HepG2 (cell line): Measurements from ENCODE around the gene SF3A2. TPM values are rescaled to one million over a fixed set of nuclear protein-coding genes. Genes with fewer than 3 reads are reported as not detected.

Source experiments
- AHR ChIP-seq: IDR thresholded peaks from 2 replicates; pipeline ENCODE4 v1.6.1; 2018; ENCODE audit warnings: missing genetic modification reagents, missing compliant biosample characterization
- DNMT3B ChIP-seq: conservative IDR thresholded peaks from 2 replicates; pipeline ENCODE4 v1.6.1; 2016; ENCODE audit warnings: missing biosample characterization, control low read depth
- ELF3 ChIP-seq: IDR thresholded peaks from 2 replicates; pipeline ENCODE4 v1.6.1; 2016; ENCODE audit warnings: missing genetic modification reagents, missing compliant biosample characterization
- EP300 ChIP-seq, 3 experiments: sonication (generic) in 1 of 3; formaldehyde crosslinking in 1 of 3; IDR thresholded peaks; 2 replicates each; pipeline versions ENCODE4 v1.5.1 to v1.6.1; 2011 to 2020; ENCODE audit warnings: low read depth in 2 of 3, low read length in 2 of 3, borderline replicate concordance in 1 of 3, improper control_type of control experiment in 1 of 3, mild to moderate bottlenecking in 1 of 3, missing genetic modification reagents in 1 of 3, moderate library complexity in 1 of 3
- GABPB1 ChIP-seq: IDR thresholded peaks from 2 replicates; pipeline ENCODE4 v1.6.1; 2016; ENCODE audit warnings: mild to moderate bottlenecking, missing genetic modification reagents, moderate library complexity, missing compliant biosample characterization
- HNRNPLL ChIP-seq: fragments of 200-400 bp; formaldehyde crosslinking; IDR thresholded peaks from 2 replicates; pipeline ENCODE4 v1.6.1; 2017; ENCODE audit warnings: mild to moderate bottlenecking, low read depth, low read length; ENCODE audit not compliant: poor library complexity, severe bottlenecking
- SAP130 ChIP-seq: IDR thresholded peaks from 2 replicates; pipeline ENCODE4 v1.6.1; 2016; ENCODE audit warnings: low read depth
- SIX1 ChIP-seq: sonication (generic); formaldehyde crosslinking; IDR thresholded peaks from 2 replicates; pipeline ENCODE4 v1.4.0; 2020; ENCODE audit warnings: missing genetic modification reagents, borderline replicate concordance
- ZBTB4 ChIP-seq: sonication (generic); formaldehyde crosslinking; IDR thresholded peaks from 2 replicates; pipeline ENCODE4 v1.4.0; 2020; ENCODE audit warnings: missing genetic modification reagents, mild to moderate bottlenecking, borderline replicate concordance
- ZBTB8A ChIP-seq: sonication (generic); formaldehyde crosslinking; IDR thresholded peaks from 2 replicates; pipeline ENCODE4 v1.4.0; 2020; ENCODE audit warnings: mild to moderate bottlenecking, low read depth, missing genetic modification reagents, borderline replicate concordance
- ZGPAT ChIP-seq: IDR thresholded peaks from 2 replicates; pipeline ENCODE4 v1.6.1; 2016; ENCODE audit warnings: mild to moderate bottlenecking
- ZKSCAN8 ChIP-seq: IDR thresholded peaks from 2 replicates; pipeline ENCODE4 v1.6.1; 2016; ENCODE audit warnings: borderline replicate concordance, missing genetic modification reagents, missing compliant biosample characterization
- ZNF441 ChIP-seq: sonication (generic); formaldehyde crosslinking; IDR thresholded peaks from 2 replicates; pipeline ENCODE4 v1.7.0; 2021; ENCODE audit warnings: missing genetic modification reagents, borderline replicate concordance
- ZNF460 ChIP-seq: sonication (generic); formaldehyde crosslinking; IDR thresholded peaks from 2 replicates; pipeline ENCODE4 v1.5.1; 2020; ENCODE audit warnings: missing genetic modification reagents, mild to moderate bottlenecking, borderline replicate concordance
- ZNF570 ChIP-seq: sonication (generic); formaldehyde crosslinking; IDR thresholded peaks from 2 replicates; pipeline ENCODE4 v1.4.0; 2020; ENCODE audit warnings: mild to moderate bottlenecking, missing genetic modification reagents, borderline replicate concordance
- ZSCAN29 ChIP-seq: sonication (generic); formaldehyde crosslinking; conservative IDR thresholded peaks from 2 replicates; pipeline ENCODE4 v1.4.0; 2020; ENCODE audit warnings: mild to moderate bottlenecking, missing genetic modification reagents
- polyA plus RNA-seq, 8 experiments: library from polyadenylated mRNA; depleted of rRNA in 3 of 8; stranded (reverse) in 7 of 8; unstranded in 1 of 8; fragments of >200 nt; fragmentation: Illumina TruSeq in 4 of 8; extraction: Trizol in 4 of 8; gene quantifications; 2 replicates each; pipeline versions ENCODE4 v1.2.1 to v1.2.3, GENCODE V29; 2011 to 2016; ENCODE audit warnings: low read depth in 4 of 8, missing spikeins in 1 of 8, mixed read lengths in 1 of 8; ENCODE audit not compliant: insufficient read depth in 1 of 8
- total RNA-seq, 5 experiments: library from RNA; depleted of rRNA; stranded (reverse); fragments of >200 nt; fragmentation: Illumina TruSeq; extraction: Trizol; gene quantifications; 2 replicates each; pipeline ENCODE4 v1.2.3, GENCODE V29; 2016; ENCODE audit warnings: low read depth in 1 of 5
- TF ChIP-seq, protein P1 (sequence below): sonication (generic); formaldehyde crosslinking; IDR thresholded peaks from 2 replicates; pipeline ENCODE4 v1.4.0; 2020; ENCODE audit warnings: missing genetic modification reagents

The SF3A2 gene
- total and polyA plus RNA-seq, 2 of the 13 experiments (the other 11 are each of a cell fraction or from before 2014, with no cell fraction given), result 8.6 to 8.8 TPM

GRCh38 chr19:2236314-2237050 lies at the start of gene SF3A2, which contains the start of gene PLEKHJ1 (continued):
- peak; percentile 76 for TF ChIP-seq SAP130 (CRISPR knock-in tag)
- peak; percentile 97 for TF ChIP-seq DNMT3B (CRISPR knock-in tag)
- peak; percentile 98 for TF ChIP-seq ZGPAT (CRISPR knock-in tag)
- peak; percentile 98 for TF ChIP-seq GABPB1
- TF ChIP-seq AHR (CRISPR knock-in tag), result peak; percentile 73
- TF ChIP-seq ZNF441 (CRISPR knock-in tag), result peak; percentile 96
- no peak; the same call in 1 of the 2 replicates for TF ChIP-seq ZBTB8A (CRISPR knock-in tag)
- peak; percentile 24; the same call in 1 of the 2 replicates for TF ChIP-seq ZSCAN29 (CRISPR knock-in tag)
- TF ChIP-seq, protein P1, sequence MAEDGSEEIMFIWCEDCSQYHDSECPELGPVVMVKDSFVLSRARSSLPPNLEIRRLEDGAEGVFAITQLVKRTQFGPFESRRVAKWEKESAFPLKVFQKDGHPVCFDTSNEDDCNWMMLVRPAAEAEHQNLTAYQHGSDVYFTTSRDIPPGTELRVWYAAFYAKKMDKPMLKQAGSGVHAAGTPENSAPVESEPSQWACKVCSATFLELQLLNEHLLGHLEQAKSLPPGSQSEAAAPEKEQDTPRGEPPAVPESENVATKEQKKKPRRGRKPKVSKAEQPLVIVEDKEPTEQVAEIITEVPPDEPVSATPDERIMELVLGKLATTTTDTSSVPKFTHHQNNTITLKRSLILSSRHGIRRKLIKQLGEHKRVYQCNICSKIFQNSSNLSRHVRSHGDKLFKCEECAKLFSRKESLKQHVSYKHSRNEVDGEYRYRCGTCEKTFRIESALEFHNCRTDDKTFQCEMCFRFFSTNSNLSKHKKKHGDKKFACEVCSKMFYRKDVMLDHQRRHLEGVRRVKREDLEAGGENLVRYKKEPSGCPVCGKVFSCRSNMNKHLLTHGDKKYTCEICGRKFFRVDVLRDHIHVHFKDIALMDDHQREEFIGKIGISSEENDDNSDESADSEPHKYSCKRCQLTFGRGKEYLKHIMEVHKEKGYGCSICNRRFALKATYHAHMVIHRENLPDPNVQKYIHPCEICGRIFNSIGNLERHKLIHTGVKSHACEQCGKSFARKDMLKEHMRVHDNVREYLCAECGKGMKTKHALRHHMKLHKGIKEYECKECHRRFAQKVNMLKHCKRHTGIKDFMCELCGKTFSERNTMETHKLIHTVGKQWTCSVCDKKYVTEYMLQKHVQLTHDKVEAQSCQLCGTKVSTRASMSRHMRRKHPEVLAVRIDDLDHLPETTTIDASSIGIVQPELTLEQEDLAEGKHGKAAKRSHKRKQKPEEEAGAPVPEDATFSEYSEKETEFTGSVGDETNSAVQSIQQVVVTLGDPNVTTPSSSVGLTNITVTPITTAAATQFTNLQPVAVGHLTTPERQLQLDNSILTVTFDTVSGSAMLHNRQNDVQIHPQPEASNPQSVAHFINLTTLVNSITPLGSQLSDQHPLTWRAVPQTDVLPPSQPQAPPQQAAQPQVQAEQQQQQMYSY (CRISPR knock-in tag), result 0 out of 2 replicates have a peak, but pooled peaks have one; percentile 71
- peak; percentile 82; the same call in 1 of the 2 replicates for TF ChIP-seq ZKSCAN8 (CRISPR knock-in tag)
- peak; percentile 71; the same call in 1 of the 2 replicates for TF ChIP-seq ZNF460 (CRISPR knock-in tag)
- TF ChIP-seq ELF3 (CRISPR knock-in tag), result peak; percentile 25; the same call in 1 of the 2 replicates
- peak; percentile 88; the same call in 1 of the 2 replicates for TF ChIP-seq ZBTB4
- peak; percentile 72 for TF ChIP-seq HNRNPLL
- TF ChIP-seq SIX1 (CRISPR knock-in tag), result 0 out of 2 replicates have a peak, but pooled peaks have one; percentile 22
- peak; percentile 54; the same call in 1 of the 2 replicates for TF ChIP-seq ZNF570 (CRISPR knock-in tag)
- no peak; a peak in 1 of 4 replicates for TF ChIP-seq EP300 (IDR thresholded peaks at IDR 0.05; ENCODE audit: low read depth in 2 of 2, low read length in 2 of 2)
- no peak for TF ChIP-seq EP300 (CRISPR knock-in tag; IDR thresholded peaks at IDR 0.05; ENCODE audit: borderline replicate concordance)
